ENCODE results near the gene ARG2. TPM values are rescaled to one million over a fixed set of nuclear protein-coding genes. Genes with fewer than 3 reads are reported as not detected.

ARG2 gene
- total RNA-seq, 1 experiment from 2014 or later = 4.4 TPM

GRCh38 chr14:67636361-67636919 lies 16.7 kb downstream of the ARG2 start:
- DNase-seq (ENCODE audit: low spot score) = no peak

DNA sequence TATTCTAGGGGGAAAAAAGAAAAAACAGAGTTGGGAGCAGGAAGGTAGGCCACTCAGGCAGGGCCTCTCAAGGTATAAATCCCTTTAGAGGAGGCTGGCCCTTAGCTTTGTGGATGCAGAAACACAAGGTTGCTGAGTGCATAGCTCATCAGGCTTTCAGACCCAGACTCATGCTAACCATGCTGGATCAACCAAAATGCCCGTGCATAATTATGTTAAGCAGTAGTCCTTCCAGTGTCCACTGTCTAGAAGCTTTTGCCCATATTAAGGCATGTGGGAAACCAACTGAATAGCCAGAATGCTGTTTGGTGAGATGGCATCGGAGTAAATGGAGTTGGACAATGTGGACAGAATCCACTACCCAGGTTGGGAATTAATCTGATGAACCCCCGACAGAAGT lies 18.9 kb downstream of the ARG2 start:
- no peak for DNase-seq (ENCODE audit: low spot score)

- DNase-seq (ENCODE audit: low spot score) = no peak
These were observed 21.8 kb downstream of the ARG2 start for GRCh38 chr14:67641480-67641879.

GRCh38 chr14:67641902-67642749 lies 22.4 kb downstream of the ARG2 start:
- DNase-seq (ENCODE audit: low spot score) = no peak

DNA sequence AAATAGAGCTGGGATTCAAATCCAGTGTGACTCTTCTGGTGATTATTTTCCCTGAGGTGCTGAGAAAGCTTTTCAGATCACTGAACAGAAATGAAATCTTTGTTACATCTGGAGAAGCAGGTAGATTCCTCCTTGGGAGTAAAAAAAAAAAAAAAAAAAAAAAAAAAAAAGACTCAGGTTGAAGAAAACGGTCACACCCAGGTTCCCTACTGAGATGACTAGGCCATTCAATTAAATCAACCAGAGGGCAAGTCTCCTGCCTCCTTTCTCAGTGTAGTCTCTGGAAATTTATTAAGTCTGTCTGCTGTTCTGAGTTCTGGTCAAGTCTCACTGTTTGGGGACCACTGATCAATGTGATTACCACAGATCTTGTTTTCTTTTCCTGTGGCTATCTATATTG lies 24.0 kb downstream of the ARG2 start:
- DNase-seq (ENCODE audit: low spot score) = no peak

- no peak for DNase-seq (ENCODE audit: low spot score)
These were observed 24.7 kb downstream of the ARG2 start for GRCh38 chr14:67644428-67644827.

GRCh38 chr14:67645414-67645813 lies 25.7 kb downstream of the ARG2 start:
- no peak for DNase-seq (ENCODE audit: low spot score)

- no peak for DNase-seq (ENCODE audit: low spot score)
These were observed 26.4 kb downstream of the ARG2 start for GRCh38 chr14:67646131-67646530.

GRCh38 chr14:67650151-67650550 lies 30.4 kb downstream of the ARG2 start:
- no peak for DNase-seq (ENCODE audit: low spot score)

- DNase-seq (ENCODE audit: low spot score) = no peak
These were observed 31.0 kb downstream of the ARG2 start for GRCh38 chr14:67650694-67651093.

DNA sequence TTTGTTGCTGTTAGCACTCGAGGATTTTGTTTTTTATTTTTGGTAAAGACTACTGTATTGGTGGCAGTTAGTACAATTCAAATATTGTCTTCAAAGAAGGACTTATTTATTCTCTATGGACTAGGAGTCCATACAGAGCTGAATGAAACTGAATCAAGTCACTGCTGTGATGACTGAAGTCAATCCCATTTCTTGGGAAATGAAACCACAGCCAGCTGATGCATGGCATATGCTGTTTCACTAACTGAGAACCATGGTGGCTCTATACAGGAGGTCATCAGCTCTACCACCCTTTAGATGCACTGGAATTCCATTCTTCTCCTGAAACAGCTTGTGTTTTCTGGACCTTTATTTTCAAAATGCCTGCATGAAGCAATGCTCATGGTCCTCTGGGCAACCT lies 32.5 kb downstream of the ARG2 start:
- no peak for DNase-seq (ENCODE audit: low spot score)

DNA sequence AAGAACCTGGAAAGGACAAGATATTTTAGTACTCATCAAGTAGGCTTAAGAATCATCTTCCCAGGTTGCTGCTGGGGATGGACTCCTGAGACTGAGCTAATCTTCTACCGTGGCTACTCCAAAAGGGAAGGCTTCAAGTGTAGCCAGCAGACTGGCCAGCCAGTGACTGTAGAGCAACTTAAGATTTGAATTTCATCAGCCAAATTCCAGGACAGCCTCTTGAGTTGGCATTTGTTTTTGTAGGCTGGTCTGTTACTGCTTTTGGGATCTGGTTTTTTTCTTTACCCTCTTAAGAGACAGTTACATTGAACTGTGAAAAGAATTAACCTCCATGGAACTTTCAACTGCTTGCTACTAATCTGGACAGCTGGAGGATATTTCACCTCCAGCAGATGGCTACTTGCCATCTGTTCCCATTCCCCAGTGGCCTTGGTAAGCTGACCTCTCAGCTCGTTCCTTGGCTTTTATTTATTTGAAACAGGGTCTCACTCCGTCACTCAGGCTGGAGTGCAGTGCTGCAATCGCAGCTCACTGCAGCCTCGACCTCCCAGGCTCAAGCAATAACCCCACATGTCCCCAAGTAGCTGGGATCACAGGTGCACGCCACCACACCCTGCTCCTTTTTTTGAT lies 34.0 kb downstream of the ARG2 start:
- no peak for DNase-seq (ENCODE audit: low spot score)

DNA sequence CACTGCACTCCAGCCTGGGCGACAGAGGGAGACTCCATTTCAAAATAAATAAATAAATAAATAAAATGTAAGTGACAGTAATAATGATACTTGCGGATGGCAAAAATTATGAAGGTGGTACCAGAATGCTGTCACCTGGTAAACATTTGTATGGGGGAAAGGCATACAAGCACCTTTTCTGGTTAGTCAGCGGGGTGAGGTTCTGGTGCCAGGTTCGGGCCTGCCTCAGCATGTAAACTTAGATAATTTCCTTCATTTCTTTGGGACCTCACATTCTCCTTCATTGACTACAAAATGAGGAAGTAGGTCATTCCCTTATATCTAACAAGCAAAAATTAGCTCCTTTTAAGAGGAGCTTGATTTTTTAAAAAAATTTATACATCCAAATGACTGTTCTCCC lies 43.9 kb downstream of the ARG2 start:
- no peak for DNase-seq (ENCODE audit: low spot score)

- no peak for DNase-seq (ENCODE audit: low spot score)
These were observed 46.1 kb downstream of the ARG2 start for GRCh38 chr14:67665868-67666267.

GRCh38 chr14:67666750-67667449 lies 47.2 kb downstream of the ARG2 start:
- DNase-seq (ENCODE audit: low spot score) = peak; percentile 39

GRCh38 chr14:67668559-67668958 lies 48.8 kb downstream of the ARG2 start:
- no peak for DNase-seq (ENCODE audit: low spot score)

- DNase-seq (ENCODE audit: low spot score) = no peak
These were observed 53.7 kb downstream of the ARG2 start for GRCh38 chr14:67673451-67673850.

- peak; percentile 59 for DNase-seq (ENCODE audit: low spot score)
These were observed 54.4 kb downstream of the ARG2 start for GRCh38 chr14:67674139-67674479.

DNA sequence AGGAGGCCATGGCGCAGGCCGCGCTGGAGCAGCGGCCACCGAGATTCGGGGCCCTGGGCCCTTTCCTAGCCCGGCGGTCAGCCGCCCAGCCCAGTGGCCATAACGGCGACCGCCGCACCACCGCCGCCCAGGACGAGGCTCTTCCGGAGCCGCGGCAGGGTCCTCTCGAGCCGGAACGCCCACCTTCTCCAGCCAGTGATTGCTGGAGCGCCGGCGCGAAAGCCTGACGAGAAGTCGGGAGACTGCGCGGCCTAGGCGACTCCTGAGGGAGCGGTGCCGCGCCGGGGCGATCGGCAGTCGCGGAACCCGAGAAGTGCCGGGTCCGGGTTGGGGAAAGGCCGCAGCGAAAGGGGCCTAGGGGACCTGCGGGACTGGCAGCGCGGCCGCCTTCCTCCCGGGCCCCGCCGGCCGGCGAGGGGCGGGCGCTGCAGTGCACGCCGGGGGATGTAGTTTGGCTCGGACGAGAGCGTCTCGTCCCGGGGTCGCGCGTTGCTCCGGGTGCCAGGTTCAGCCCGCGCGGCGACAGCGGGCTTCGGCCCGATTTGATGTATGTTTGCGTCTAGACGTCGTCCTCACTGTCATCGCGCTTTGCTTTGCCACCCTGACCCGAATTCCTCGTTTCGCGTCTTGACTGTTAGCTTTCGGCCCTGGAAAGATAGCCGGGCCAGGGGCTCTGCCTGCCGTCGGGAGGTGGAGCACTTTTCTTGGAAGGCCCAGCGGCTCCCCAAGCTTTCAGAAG lies 54.9 kb downstream of the ARG2 start, which contains the start of gene VTI1B:
TSS of gene VTI1B (minus strand) at position 153 of the 739 bp plus-strand sequence. CDS start at position 10, 143 bp downstream.
- peak; percentile 69 for DNase-seq (ENCODE audit: low spot score)

GRCh38 chr14:67675219-67675582 lies 55.5 kb downstream of the ARG2 start:
- no peak for DNase-seq (ENCODE audit: low spot score)

DNA sequence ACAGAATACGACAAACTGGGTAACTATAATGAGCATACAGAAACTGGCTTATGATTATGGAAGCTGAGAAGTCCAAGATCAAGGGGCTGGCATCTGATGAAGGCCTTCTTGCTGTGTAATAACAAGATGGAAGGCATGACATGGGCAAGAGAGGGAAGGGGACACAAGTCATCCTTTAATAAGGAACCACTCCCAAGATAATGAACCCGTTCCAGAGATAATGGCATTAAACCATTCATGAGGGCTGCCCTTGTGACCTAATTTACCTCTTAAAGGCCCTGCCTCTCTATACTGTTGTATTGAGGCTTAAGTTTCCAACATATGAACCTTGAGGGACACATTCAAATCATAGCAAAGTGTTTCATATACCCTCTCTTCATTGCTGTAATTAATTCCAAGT lies 59.3 kb downstream of the ARG2 start:
- no peak for DNase-seq (ENCODE audit: low spot score)
